GM23338 (cell line): Measurements from ENCODE around the gene AUH. TPM values are rescaled to one million over a fixed set of nuclear protein-coding genes. Genes with fewer than 3 reads are reported as not detected.

Source experiments
- ATAC-seq: fragments of 200-7000 bp; cut with Tn5 transposase; 3 replicates; pipeline ENCODE4 v1.9.1; 2020
- DNase-seq: peaks from one replicate; pipeline ENCODE4 v3.0.0-alpha.2; 2015; ENCODE audit warnings: low spot score
- H2AFZ ChIP-seq: fragments of 200-600 bp; sonication (generic); 2 replicates; pipeline ENCODE4 v1.8.0; 2016; ENCODE audit warnings: antibody characterized with exemption, mild to moderate bottlenecking, moderate library complexity
- H3F3A ChIP-seq: fragments of 200-600 bp; sonication (generic); replicated peaks from 2 replicates; pipeline ENCODE4 v1.8.0; 2017; ENCODE audit warnings: antibody characterized with exemption, mixed run types, low read depth
- H3K27ac ChIP-seq: fragments of 200-600 bp; sonication (generic); 2 replicates; pipeline ENCODE4 v1.6.1; 2016; ENCODE audit warnings: low read depth
- H3K27me3 ChIP-seq: fragments of 200-600 bp; sonication (generic); 2 replicates; pipeline ENCODE4 v1.8.0; 2016; ENCODE audit warnings: mild to moderate bottlenecking, mixed run types, moderate library complexity; ENCODE audit not compliant: insufficient read depth
- H3K36me3 ChIP-seq: fragments of 200-600 bp; sonication (generic); 2 replicates; pipeline ENCODE4 v1.8.0; 2016; ENCODE audit warnings: mild to moderate bottlenecking; ENCODE audit not compliant: insufficient read depth
- H3K4me1 ChIP-seq: fragments of 200-600 bp; sonication (generic); 2 replicates; pipeline ENCODE4 v1.8.0; 2016; ENCODE audit warnings: mild to moderate bottlenecking, moderate library complexity; ENCODE audit not compliant: insufficient read depth
- H3K4me2 ChIP-seq: fragments of 200-600 bp; sonication (generic); 2 replicates; pipeline ENCODE4 v1.7.1; 2017; ENCODE audit warnings: mixed run types
- H3K4me3 ChIP-seq: fragments of 200-600 bp; sonication (generic); 2 replicates; pipeline ENCODE4 v1.6.1; 2016; ENCODE audit warnings: mixed run types
- H3K79me2 ChIP-seq: fragments of 200-600 bp; sonication (generic); replicated peaks from 2 replicates; pipeline ENCODE4 v1.8.0; 2017; ENCODE audit warnings: mild to moderate bottlenecking; ENCODE audit not compliant: insufficient read depth
- H3K9me2 ChIP-seq: fragments of 200-600 bp; sonication (generic); 2 replicates; pipeline ENCODE4 v1.8.0; 2017; ENCODE audit not compliant: insufficient read depth
- H4K20me1 ChIP-seq: fragments of 200-600 bp; sonication (generic); replicated peaks from 2 replicates; pipeline ENCODE4 v1.8.0; 2017; ENCODE audit warnings: mild to moderate bottlenecking; ENCODE audit not compliant: insufficient read depth
- H3K27ac Mint-ChIP-seq: 2 replicates; pipeline ENCODE4 v1.8.0; 2020; ENCODE audit warnings: inconsistent platforms, mild to moderate bottlenecking, moderate library complexity, mixed read lengths
- H3K27me3 Mint-ChIP-seq: 3 replicates; pipeline ENCODE4 v1.8.0; 2022; ENCODE audit warnings: low read depth, mild to moderate bottlenecking, moderate library complexity, mixed read lengths, inconsistent platforms; ENCODE audit not compliant: insufficient read depth, poor library complexity
- H3K36me3 Mint-ChIP-seq: 3 replicates; pipeline ENCODE4 v1.8.0; 2021; ENCODE audit warnings: low read depth, mild to moderate bottlenecking, inconsistent platforms, moderate library complexity, mixed read lengths
- H3K4me1 Mint-ChIP-seq: 3 replicates; pipeline ENCODE4 v1.8.0; 2020; ENCODE audit warnings: mild to moderate bottlenecking, inconsistent platforms, mixed read lengths
- H3K4me3 Mint-ChIP-seq: 3 replicates; pipeline ENCODE4 v1.8.0; 2021; ENCODE audit warnings: moderate library complexity, mild to moderate bottlenecking, inconsistent platforms, mixed read lengths
- H3K9me3 Mint-ChIP-seq: 3 replicates; pipeline ENCODE4 v1.8.0; 2020; ENCODE audit warnings: moderate library complexity, mild to moderate bottlenecking, inconsistent platforms, mixed read lengths
- CTCF ChIP-seq, 2 experiments: fragments of 200-600 bp in 1 of 2; sonication (generic) in 1 of 2; conservative IDR thresholded peaks; 2 replicates each; pipeline versions ENCODE4 v1.5.1 to v1.6.1; 2016 to 2017; ENCODE audit warnings: antibody characterized with exemption in 2 of 2, low read depth in 2 of 2, mild to moderate bottlenecking in 2 of 2, moderate library complexity in 1 of 2
- ETS1 ChIP-seq: IDR thresholded peaks from 2 replicates; pipeline ENCODE4 v1.6.1; 2016; ENCODE audit warnings: antibody characterized with exemption
- EZH2phosphoT487 ChIP-seq: fragments of 200-600 bp; sonication (generic); IDR thresholded peaks from one replicate; pipeline ENCODE4 v1.8.1; 2018; ENCODE audit warnings: antibody characterized with exemption; ENCODE audit not compliant: unreplicated experiment
- JUNB ChIP-seq: IDR thresholded peaks from one replicate; pipeline ENCODE4 v1.6.1; 2016; ENCODE audit warnings: antibody characterized with exemption; ENCODE audit not compliant: unreplicated experiment
- POLR2AphosphoS5 ChIP-seq: IDR thresholded peaks from 2 replicates; pipeline ENCODE4 v1.6.1; 2016; ENCODE audit warnings: antibody characterized with exemption, low read depth
- STAT1 ChIP-seq: IDR thresholded peaks from one replicate; pipeline ENCODE4 v1.6.1; 2016; ENCODE audit warnings: antibody characterized with exemption; ENCODE audit not compliant: unreplicated experiment
- ZNF114 ChIP-seq: fragments of 250-450 bp; sonication (Bioruptor Pico); IDR thresholded peaks from 2 replicates; pipeline ENCODE4 v1.5.0; 2020; ENCODE audit warnings: mild to moderate bottlenecking, moderate library complexity
- ZNF331 ChIP-seq: fragments of 250-450 bp; sonication (Bioruptor Pico); IDR thresholded peaks from 2 replicates; pipeline ENCODE4 v1.5.0; 2020; ENCODE audit warnings: low read depth, mild to moderate bottlenecking, moderate library complexity
- ZNF462 ChIP-seq: fragments of 250-450 bp; sonication (Bioruptor Pico); IDR thresholded peaks from 2 replicates; pipeline ENCODE4 v1.5.0; 2020; ENCODE audit warnings: mild to moderate bottlenecking, moderate library complexity
- polyA plus RNA-seq: library from polyadenylated mRNA; unstranded; fragments of >200 nt; fragmentation: Nextera tagmentation; extraction: Ambion mirVana; gene quantifications from 2 replicates; pipeline ENCODE4 v1.2.1, GENCODE V29; 2016
- total RNA-seq: library from RNA; depleted of rRNA; stranded (reverse); fragments of >200 nt; shearing (Covaris generic); gene quantifications from 2 replicates; pipeline ENCODE4 v1.2.3, GENCODE V29; 2014

AUH gene
- total and polyA plus RNA-seq, 2 experiments from 2014 or later, result 28.8 to 34.2 TPM

- Histone ChIP-seq H3F3A (0 out of 2 replicates have a peak, but pooled peaks cover 2% of the 10 kb centered on the region), H3K4me3 (no peak overlapping the region), H3K36me3 (no peaks in the 10 kb centered on the region), H3K27ac (no peak overlapping the region), H4K20me1 (no peaks in the 10 kb centered on the region), H3K4me2 (no peak overlapping the region), H3K9me2 (peaks cover 1% of the 10 kb centered on the region; the same call in 1 of the 2 replicates), H3K27me3 (peaks cover 31% of the 10 kb centered on the region), H2AFZ (no peak overlapping the region), H3K4me1 (peaks cover 8% of the 10 kb centered on the region), H3K79me2 (no peaks in the 10 kb centered on the region)
- no peaks in the 10 kb centered on the region for H3K36me3 Mint-ChIP-seq
- TF ChIP-seq JUNB (no peak), ZNF331 (CRISPR knock-in tag) (no peak), ZNF462 (CRISPR knock-in tag) (no peak), STAT1 (no peak)
- no peak for ATAC-seq
- peaks cover 29% of the 10 kb centered on the region for H3K27me3 Mint-ChIP-seq
- no peak for DNase-seq
- H3K4me3 Mint-ChIP-seq, result no peak overlapping the region
- peaks cover 12% of the 10 kb centered on the region; the same call in 2 of the 3 replicates for H3K4me1 Mint-ChIP-seq
- peaks cover 15% of the 10 kb centered on the region for H3K9me3 Mint-ChIP-seq
- H3K27ac Mint-ChIP-seq, result no peak overlapping the region
Measured at GRCh38 chr9:91190062-91190461, 171.7 kb downstream of the AUH start.

GRCh38 chr9:91188719-91189590 is 172.8 kb downstream of the AUH start:
- no peak for ATAC-seq
- peaks cover 20% of the 10 kb centered on the region for H3K27me3 Mint-ChIP-seq
- H3K9me3 Mint-ChIP-seq, result peaks cover 10% of the 10 kb centered on the region
- TF ChIP-seq JUNB (no peak), CTCF (conservative IDR thresholded peaks at IDR 0.05; ENCODE audit: low read depth in 2 of 2) (no peak), ZNF114 (no peak), STAT1 (no peak), EZH2phosphoT487 (no peak), POLR2AphosphoS5 (no peak), ETS1 (no peak)

More at GRCh38 chr9:91188719-91189590, 172.8 kb downstream of the AUH start:
- no peak overlapping the region for H3K4me3 ChIP-seq
- no peak for DNase-seq
- peaks cover 12% of the 10 kb centered on the region; the same call in 2 of the 3 replicates for H3K4me1 Mint-ChIP-seq
- H3K36me3 Mint-ChIP-seq, result no peaks in the 10 kb centered on the region
- no peak overlapping the region for H3K27ac ChIP-seq
- H3K27ac Mint-ChIP-seq, result no peak overlapping the region
- no peak overlapping the region for H3K4me2 ChIP-seq
- peaks cover 8% of the 10 kb centered on the region for H3K4me1 ChIP-seq
- peaks cover 20% of the 10 kb centered on the region for H3K27me3 ChIP-seq
- no peaks in the 10 kb centered on the region for H3K79me2 ChIP-seq
- H3K36me3 ChIP-seq, result no peaks in the 10 kb centered on the region
- H3K4me3 Mint-ChIP-seq, result no peak overlapping the region
- no peaks in the 10 kb centered on the region for H4K20me1 ChIP-seq
- H3F3A ChIP-seq, result 0 out of 2 replicates have a peak, but pooled peaks cover 2% of the 10 kb centered on the region
- no peaks in the 10 kb centered on the region for H3K9me2 ChIP-seq
- no peak overlapping the region for H2AFZ ChIP-seq
